ENCODE results near the gene NPM3.

The NPM3 gene, protein sequence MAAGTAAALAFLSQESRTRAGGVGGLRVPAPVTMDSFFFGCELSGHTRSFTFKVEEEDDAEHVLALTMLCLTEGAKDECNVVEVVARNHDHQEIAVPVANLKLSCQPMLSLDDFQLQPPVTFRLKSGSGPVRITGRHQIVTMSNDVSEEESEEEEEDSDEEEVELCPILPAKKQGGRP

DNA sequence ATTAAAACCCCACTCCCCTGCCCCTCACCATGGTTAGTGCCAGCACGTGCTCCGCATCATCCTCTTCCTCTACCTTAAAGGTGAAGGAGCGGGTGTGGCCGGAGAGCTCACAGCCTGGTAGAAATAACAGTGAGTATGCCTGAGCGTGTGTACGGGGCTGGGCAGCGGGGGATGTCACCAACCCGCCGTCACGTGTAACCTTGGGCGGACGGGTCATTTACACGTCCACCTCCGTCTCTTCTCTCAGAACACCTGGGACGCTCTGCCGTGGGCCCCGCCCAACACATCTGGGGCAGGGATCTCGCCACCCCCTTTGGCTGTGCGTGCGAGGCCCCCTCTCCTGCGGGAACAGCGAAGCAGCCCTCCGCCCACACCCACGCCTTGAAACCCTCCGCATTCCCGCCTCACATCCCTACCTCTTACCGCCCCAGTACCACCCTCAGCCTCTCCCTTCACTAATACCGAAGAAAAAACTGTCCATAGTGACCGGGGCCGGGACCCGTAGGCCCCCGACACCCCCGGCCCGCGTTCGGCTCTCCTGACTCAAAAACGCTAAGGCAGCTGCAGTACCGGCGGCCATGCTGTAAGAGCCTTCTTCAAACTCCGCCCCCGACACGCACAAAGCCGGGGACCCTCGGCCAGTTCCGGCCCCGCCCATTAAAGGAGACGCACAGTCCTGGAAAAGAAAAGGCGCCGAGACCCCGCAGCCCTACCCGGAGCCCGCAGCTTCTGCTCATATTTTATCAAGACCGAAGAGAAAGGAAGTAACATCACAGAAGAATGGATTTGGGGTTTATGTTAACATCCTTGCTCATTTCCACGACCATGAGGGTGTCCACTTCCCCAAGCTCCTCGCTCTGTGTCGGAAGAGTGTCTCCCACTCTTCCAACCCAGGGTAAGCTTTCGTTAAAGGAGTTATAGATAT, at the start of gene NPM3:
Gene NPM3 (minus strand): TSS at position 636 of the 925 bp plus-strand sequence. CDS start 56 bp downstream, at position 580.
- TF ChIP-seq, protein P1, sequence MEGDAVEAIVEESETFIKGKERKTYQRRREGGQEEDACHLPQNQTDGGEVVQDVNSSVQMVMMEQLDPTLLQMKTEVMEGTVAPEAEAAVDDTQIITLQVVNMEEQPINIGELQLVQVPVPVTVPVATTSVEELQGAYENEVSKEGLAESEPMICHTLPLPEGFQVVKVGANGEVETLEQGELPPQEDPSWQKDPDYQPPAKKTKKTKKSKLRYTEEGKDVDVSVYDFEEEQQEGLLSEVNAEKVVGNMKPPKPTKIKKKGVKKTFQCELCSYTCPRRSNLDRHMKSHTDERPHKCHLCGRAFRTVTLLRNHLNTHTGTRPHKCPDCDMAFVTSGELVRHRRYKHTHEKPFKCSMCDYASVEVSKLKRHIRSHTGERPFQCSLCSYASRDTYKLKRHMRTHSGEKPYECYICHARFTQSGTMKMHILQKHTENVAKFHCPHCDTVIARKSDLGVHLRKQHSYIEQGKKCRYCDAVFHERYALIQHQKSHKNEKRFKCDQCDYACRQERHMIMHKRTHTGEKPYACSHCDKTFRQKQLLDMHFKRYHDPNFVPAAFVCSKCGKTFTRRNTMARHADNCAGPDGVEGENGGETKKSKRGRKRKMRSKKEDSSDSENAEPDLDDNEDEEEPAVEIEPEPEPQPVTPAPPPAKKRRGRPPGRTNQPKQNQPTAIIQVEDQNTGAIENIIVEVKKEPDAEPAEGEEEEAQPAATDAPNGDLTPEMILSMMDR (conservative IDR thresholded peaks at IDR 0.05; ENCODE audit: low read depth, low read length), result no peak
- no peak for DNase-seq (ENCODE audit: low read depth)
- H3K4me3 ChIP-seq (ENCODE audit: low read length), result peak within 1 kb of the TSS; percentile 87

DNA sequence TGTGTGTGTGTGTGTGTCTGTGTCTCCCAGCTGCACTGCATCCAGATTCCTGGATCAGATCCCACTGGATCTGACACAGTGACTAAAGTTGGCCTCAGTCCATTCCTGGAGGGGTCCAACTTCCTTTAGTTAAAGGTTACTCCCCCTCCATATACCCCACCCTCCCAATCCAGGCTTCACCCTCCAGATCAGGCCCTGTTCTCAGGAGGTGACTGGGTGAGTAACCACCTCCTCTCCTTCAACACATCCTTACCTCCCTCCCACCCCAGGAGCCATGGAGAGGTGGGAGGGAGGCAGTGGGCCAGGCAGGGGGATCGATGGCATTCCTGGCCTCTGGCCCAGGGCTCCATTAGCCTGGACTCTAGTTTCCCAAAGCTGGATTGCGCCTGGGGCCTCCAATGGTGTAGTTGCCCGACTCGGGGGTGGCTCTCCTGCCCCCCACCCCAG, 49.1 kb upstream of the NPM3 start:
- TF ChIP-seq, protein P1 (conservative IDR thresholded peaks at IDR 0.05; ENCODE audit: low read depth, low read length), result no peak
- DNase-seq (ENCODE audit: low read depth), result no peak
- H3K4me3 ChIP-seq (ENCODE audit: low read length), result no peak overlapping the region

DNA sequence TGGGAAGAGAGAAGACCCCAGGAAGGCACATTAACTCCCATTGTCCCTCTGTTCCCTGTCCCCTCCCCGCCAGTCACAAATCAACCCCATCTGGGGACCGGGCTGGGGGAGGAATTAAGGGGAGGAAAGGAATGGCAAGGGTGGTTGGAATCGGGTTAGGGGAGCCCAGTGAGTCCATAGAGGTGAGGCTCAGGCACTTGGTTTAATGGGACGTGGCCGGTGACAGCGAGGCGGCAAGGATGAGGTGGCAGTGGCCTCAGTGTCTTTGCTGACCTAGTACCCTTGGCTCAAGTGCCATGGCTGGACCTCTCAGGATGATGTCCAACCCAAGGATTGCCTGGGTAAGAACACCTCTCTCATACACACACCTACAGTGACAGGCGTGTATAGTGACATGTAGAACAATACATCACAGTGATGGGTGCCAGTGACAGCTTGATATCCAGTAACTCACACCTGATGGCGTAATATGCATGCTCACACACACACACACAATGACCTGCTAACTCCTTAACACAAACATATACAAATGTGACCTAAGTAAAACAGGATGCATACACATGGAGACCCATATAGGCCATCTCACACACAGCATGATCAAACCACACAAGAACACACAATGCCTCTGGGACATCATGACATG, 48.0 kb upstream of the NPM3 start:
- H3K4me3 ChIP-seq (ENCODE audit: low read length), result peak overlapping the region; percentile 60
- DNase-seq (ENCODE audit: low read depth), result no peak
- TF ChIP-seq, protein P1 (conservative IDR thresholded peaks at IDR 0.05; ENCODE audit: low read depth, low read length), result no peak

DNA sequence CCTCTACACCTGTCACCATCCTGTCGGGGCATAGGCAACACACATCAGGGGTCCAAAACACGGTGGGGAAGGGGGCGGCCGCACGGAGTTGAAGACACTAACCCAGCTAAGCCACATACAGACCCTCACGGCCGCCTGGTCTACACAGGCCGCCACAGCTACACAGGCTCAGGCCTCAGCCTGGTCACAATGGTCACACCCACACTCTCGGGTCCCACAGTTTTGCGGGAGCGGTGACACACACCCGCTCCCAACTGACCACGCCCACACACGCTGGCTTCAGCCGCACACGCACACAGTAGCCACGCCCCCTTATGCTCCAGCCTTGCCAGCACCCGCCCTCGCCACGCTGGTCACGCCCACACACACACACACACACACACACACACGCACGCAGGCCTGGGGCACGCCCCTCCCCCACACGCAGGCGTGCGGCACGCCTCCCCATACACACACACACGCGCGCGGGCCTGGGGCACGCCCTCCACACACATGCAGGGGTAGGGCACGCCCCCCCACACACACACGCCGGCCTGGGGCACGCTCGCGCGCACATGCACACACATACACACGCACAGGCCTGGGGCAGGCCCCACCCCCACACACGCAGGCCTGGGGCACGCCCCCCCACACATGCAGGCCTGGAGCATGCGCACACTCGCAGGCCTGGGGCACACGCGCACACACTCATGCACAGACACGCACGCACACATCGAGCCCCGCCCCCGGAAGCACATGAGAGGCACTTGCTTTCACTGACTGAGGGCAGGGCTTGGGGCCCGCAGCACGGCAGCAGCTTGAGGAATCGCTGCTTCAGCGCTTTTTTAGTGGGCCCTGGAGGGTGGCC, 47.3 kb upstream of the NPM3 start:
- TF ChIP-seq, protein P1 (conservative IDR thresholded peaks at IDR 0.05; ENCODE audit: low read depth, low read length), result no peak
- H3K4me3 ChIP-seq (ENCODE audit: low read length), result peak overlapping the region; percentile 60
- DNase-seq (ENCODE audit: low read depth), result peak; percentile 54

DNA sequence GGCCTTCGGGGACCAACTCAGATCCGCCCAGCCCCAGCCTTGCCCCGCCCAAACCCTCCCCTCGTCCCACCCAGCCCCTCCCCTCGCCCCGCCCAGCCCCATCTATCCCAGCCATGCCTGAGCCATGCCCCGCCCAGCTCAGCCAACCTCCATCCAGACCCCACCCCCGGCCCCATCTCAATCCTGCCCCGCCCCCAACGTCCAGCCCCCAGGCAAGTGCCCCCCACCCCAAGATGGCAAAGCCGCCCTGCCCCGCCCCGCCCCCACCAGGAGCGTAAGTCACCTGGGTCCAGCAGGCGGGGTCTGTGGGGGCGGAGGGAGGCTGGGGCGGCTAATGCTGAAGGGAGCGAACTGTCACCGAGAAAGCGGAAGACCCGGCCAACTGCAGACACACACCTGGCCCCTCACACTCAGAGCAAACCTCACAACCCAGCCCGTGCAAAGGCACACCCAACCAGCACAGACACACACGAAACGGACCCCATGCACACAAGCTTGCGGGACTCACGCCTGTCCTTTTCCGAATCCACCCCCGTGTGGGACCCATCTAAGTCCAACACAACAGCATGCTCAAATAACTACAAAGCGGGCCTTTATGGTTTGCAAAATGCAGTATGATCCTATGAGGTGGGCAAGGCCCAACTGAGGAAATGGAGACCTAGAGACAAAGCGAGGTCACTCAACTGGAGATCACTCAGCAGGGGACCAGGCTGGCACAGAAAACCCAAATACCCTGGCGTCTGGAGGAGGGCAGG, 46.5 kb upstream of the NPM3 start:
- TF ChIP-seq, protein P1 (conservative IDR thresholded peaks at IDR 0.05; ENCODE audit: low read depth, low read length), result no peak
- DNase-seq (ENCODE audit: low read depth), result no peak
- H3K4me3 ChIP-seq (ENCODE audit: low read length), result peak overlapping the region; percentile 60

All from retinal pigment epithelial cell (primary cell).